Measurements from ENCODE around the gene TRPM4. TPM values are rescaled to one million over a fixed set of nuclear protein-coding genes. Genes with fewer than 3 reads are reported as not detected.

TRPM4 gene
- total and polyA plus RNA-seq, 4 donors = 8.1 to 31.2 (median 13.2) TPM

- no peaks in the 10 kb centered on the region for H3K36me3 ChIP-seq (ENCODE audit: control insufficient read depth in 4 of 4, insufficient read depth in 3 of 4, low read depth in 1 of 4, low read length in 3 of 4)
- H3K9me3 ChIP-seq (ENCODE audit: control insufficient read depth in 4 of 4, low read length in 3 of 4) = no peaks in the 10 kb centered on the region
- peak overlapping the region; percentile 55 to 92 (median 89) for H3K4me3 ChIP-seq (ENCODE audit: low read depth in 1 of 3, low read length in 3 of 3)
- H3K27ac ChIP-seq (ENCODE audit: low read depth in 1 of 2, low read length in 2 of 2) = peak overlapping the region; percentile 80 to 93
- TF ChIP-seq RAD21 (IDR thresholded peaks at IDR 0.05) = peak in 1 of 2 donors; percentile 9
- no peak for TF ChIP-seq FOXA2 (IDR thresholded peaks at IDR 0.05)
- TF ChIP-seq REST (IDR thresholded peaks at IDR 0.05) = peak; percentile 91
- peak; percentile 100 for DNase-seq (ENCODE audit: low spot score)
- no peaks in the 10 kb centered on the region for H3K27me3 ChIP-seq (ENCODE audit: control insufficient read depth in 4 of 4, insufficient read depth in 4 of 4, low read length in 3 of 4)
- H3K4me1 ChIP-seq (ENCODE audit: control insufficient read depth in 4 of 4, insufficient read depth in 4 of 4, low read length in 3 of 4) = peaks cover 0 to 29% (median 17%) of the 10 kb centered on the region in 4 donors
- WGBS = 5% methylated on average over 49 of the region's 49 CpGs
- peak overlapping the region; percentile 55 to 86 for H3K9ac ChIP-seq (ENCODE audit: low read depth in 1 of 2, low read length in 2 of 2)
Measured at GRCh38 chr19:49148784-49149651, 8.6 kb upstream of the TRPM4 start.

DNA sequence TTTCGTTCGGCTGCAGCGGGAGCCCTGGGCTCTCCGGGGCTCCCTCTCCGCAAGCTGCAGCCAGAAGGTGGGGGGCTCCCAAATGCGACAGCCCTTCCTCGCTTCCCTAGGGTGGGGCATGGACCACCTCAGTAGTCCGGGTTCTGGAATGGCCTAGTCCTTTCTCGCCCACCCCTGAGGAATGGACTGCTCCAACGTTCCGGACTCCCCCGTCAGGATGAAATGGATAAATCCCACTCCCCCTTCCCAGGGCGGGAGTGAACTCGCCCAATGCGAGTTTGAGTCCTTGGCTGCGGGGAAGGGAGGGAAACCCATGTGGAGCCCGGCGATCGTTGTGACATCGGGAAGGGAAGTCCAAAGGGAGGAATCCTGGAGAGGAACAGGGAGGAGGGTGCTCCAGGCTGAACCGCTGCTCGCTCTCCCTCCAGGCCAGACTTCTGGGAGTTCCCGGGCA lies 7.9 kb upstream of the TRPM4 start:
- DNase-seq (ENCODE audit: low spot score) = peak; percentile 70
- Histone ChIP-seq H3K9ac (ENCODE audit: low read depth in 1 of 2, low read length in 2 of 2) (peak overlapping the region; percentile 55 to 86), H3K4me3 (ENCODE audit: low read depth in 1 of 3, low read length in 3 of 3) (peak overlapping the region; percentile 55 to 92 (median 89)), H3K36me3 (ENCODE audit: control insufficient read depth in 4 of 4, insufficient read depth in 3 of 4, low read depth in 1 of 4, low read length in 3 of 4) (no peaks in the 10 kb centered on the region), H3K27ac (ENCODE audit: low read depth in 1 of 2, low read length in 2 of 2) (peak overlapping the region; percentile 80 to 93), H3K4me1 (ENCODE audit: control insufficient read depth in 4 of 4, insufficient read depth in 4 of 4, low read length in 3 of 4) (peaks cover 0 to 29% (median 17%) of the 10 kb centered on the region in 4 donors), H3K9me3 (ENCODE audit: control insufficient read depth in 4 of 4, low read length in 3 of 4) (no peaks in the 10 kb centered on the region), H3K27me3 (ENCODE audit: control insufficient read depth in 4 of 4, insufficient read depth in 4 of 4, low read length in 3 of 4) (no peaks in the 10 kb centered on the region)
- TF ChIP-seq REST (IDR thresholded peaks at IDR 0.05) (peak; percentile 41), SP1 (IDR thresholded peaks at IDR 0.05) (no peak), MAX (IDR thresholded peaks at IDR 0.05) (no peak), RAD21 (IDR thresholded peaks at IDR 0.05) (no peak), NR2F2 (IDR thresholded peaks at IDR 0.05) (peak; percentile 8), RXRA (IDR thresholded peaks at IDR 0.05) (no peak), GABPA (IDR thresholded peaks at IDR 0.05 in 1 of 2, conservative IDR thresholded peaks at IDR 0.05 in 1 of 2) (no peak), FOXA1 (IDR thresholded peaks at IDR 0.05) (no peak), JUND (IDR thresholded peaks at IDR 0.05) (peak in 1 of 2 donors; percentile 30), HNF4G (IDR thresholded peaks at IDR 0.05) (no peak), FOXA2 (IDR thresholded peaks at IDR 0.05) (no peak), EGR1 (IDR thresholded peaks at IDR 0.05; ENCODE audit: low read depth in 2 of 2) (peak in 1 of 2 donors; percentile 13), ZBTB33 (IDR thresholded peaks at IDR 0.05) (no peak)
- TF ChIP-seq, protein P1, sequence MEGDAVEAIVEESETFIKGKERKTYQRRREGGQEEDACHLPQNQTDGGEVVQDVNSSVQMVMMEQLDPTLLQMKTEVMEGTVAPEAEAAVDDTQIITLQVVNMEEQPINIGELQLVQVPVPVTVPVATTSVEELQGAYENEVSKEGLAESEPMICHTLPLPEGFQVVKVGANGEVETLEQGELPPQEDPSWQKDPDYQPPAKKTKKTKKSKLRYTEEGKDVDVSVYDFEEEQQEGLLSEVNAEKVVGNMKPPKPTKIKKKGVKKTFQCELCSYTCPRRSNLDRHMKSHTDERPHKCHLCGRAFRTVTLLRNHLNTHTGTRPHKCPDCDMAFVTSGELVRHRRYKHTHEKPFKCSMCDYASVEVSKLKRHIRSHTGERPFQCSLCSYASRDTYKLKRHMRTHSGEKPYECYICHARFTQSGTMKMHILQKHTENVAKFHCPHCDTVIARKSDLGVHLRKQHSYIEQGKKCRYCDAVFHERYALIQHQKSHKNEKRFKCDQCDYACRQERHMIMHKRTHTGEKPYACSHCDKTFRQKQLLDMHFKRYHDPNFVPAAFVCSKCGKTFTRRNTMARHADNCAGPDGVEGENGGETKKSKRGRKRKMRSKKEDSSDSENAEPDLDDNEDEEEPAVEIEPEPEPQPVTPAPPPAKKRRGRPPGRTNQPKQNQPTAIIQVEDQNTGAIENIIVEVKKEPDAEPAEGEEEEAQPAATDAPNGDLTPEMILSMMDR (IDR thresholded peaks at IDR 0.05; ENCODE audit: low read depth, low read length, missing input control) = no peak
- under 1% methylated on average over 23 of the region's 23 CpGs for WGBS

All from liver (tissue), 9 donors.